Activated T-helper 1 cell treated with anti-CD3 and anti-CD28 coated beads, Interleukin-2, amount 50 U/mL, for 16 hours (primary cell): ENCODE measurements around the gene HOMER2.
"Not testable (repeated sequence)": the region's sequence is repeated elsewhere in the genome, so short reads cannot be mapped to it uniquely, and the experiment has no call there.

Source experiments
- DNase-seq, 2 donors: peaks; one replicate each; pipeline ENCODE4 v3.0.0-alpha.2; 2020; ENCODE audit warnings: low read depth in 1 of 2, low spot score in 1 of 2

The HOMER2 gene

DNA sequence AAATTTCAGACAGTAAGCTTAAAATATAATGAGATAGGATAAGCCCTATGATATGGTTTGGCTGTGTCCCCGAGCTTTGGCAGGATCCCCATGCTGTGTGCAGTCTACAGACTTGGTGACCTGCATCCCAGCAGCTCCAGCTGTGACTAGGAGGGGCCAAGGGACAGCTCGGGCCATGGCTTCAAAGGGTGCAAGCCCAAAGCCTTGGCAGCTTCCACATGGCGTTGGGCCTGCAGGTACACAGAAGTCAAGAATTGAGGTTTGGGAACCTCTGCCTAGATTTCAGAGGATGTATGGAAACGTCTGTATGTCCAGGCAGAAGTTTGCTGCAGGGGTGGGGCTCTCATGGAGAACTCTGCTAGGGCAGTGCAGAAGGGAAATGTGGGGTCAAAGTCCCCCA, 86.9 kb downstream of the HOMER2 start:
- DNase-seq, result not testable (repeated sequence)

DNA sequence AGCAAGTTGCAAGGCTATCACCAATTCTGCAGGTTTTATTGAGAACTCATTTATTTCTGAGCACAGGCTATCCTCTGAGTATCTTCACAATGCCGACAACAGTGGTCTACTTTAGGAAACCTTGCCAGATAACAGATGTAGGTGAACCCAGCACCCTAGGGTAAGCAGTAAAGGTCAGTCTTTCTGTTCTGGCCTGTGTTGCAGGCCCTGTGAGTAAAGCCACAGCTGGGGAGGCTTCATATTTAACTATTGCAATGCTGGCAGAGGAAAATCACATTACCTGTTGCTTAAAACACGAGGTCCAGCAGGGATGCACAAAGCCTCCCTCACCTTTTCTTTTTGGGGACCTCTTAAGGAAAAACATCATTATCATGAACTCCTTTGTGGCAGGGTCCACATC, 87.6 kb downstream of the HOMER2 start:
- no peak for DNase-seq

DNA sequence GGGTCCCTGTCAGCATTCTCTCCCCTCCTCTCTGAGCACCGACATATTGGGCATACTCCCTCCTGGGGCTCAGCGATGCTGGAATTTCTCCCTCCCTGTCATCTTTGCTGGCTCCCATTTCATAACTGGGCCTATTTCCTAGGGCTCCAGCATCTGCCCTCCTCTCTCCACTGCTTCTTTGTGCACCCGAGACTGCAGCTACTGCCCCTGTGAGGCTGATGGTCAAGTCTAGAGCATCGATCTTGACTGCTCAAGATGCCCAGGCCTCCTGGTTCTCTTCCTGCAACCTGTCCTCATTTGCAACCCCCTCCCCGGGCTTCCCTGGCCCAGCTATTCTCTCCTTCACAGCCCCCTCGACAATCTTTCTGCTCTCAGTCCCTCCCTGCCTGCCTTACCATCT, 89.6 kb downstream of the HOMER2 start:
- DNase-seq, result no peak

DNA sequence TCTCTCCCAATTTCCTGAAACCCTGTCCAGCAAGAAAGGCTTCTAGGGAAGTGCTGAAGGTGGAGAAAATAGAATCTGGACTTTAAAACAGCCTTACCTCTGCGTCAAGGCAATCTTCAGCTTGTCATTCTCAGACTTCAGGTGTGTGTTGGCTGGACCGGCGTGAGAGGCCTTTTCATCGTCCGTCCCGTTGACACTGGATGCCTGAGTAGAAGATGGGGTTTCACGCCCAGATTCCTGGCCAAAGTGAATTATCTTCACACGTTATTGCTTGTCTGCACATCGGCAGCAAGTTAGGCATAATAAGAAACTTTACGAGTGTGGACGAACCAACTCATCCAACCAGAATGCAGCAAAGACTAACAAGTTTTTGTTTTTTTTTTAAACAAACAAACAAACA, 93.6 kb downstream of the HOMER2 start:
- no peak for DNase-seq

DNA sequence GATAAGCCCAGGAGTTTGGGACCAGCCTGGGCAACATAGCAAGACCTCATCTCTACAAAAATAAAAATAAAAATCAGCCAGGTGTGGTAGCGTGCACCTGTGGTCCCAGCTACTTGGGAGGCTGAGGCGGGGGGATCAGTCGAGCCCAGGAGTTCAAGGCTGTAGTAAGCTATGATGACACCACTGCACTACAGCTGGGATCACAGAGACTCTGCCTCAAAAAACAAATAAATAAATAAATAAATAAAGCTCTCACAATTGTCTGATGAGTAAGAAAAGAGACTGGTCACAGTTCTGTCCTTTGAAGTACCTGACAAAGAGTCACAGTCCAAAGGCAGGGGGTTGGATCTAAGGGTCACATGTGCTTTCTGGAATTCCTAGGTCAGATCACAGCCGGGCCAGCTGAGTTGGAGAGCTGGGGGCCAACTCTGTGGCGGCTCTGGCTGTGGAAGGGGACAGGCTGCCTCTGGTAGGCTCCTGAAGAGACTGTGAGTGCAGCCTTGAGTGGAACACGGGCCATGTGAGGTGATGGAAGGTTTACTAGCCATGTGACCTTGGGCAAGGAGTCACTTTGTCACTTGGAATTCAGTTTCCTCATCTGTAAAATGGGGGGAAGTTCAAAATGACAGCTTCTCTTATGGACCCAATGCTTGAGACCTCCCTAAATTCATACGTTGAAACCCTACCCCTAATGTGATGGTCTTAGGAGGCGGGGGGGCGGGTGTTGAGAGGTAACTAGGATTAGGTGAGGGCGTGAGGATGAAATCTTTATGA, 95.9 kb downstream of the HOMER2 start:
- DNase-seq, result no peak

DNA sequence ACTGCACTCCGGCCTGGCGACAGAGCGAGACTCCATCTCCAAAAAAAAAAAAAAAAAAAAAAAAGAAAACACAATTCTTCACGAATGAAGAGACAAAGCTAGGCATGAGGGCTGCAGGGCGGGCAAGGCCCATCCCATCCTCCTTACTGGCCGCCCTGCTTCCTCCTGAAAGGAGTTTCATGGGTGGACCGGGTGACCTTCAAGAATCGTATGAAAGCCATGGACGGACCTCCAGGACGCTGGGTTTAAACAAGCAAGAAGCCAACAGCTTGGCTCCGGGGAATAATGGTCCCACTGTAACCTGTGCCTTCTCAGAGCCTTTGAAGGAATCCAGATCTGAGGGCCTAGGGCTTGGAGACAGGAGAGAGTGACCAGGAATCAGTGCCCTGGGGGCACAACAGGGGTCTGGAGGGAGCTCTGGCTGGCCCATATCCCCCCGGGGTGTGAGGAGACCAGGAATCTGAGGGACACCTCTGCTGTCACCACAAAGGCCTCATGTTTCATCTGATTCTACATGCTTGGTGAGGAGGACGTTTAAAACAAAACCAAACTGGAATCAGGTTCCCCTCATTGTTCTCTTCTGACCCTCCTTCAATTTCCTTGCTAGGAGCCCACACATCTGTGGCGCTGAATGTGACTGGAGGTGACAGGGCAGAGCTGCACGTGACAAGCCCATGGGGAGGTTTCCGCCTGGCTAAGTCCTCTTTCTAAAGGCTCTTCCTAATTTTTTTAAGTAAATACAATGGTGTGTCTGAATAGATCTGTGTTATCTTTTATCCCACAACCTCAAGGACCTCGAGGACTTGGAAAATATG, 97.0 kb downstream of the HOMER2 start:
- DNase-seq, result no peak

DNA sequence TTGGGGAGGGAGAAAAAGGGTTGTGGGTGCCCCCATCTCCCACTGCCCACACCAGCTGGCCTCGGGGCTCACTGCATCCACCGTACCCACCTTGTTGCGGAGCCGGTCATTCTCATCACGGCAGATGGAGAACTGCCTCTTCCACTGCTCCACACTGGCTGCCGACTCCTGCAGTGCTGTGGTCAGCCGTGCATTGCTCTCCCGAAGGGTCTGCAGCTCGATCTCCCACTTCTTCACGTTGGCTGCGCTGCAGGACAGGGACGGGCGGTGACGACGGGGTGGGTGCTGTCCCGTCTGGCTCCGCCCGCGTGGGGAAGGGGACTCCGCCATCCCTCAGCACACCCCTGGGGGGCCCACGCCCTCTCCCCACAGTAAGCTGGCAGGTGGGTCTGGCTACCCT, 98.0 kb downstream of the HOMER2 start:
- DNase-seq, result no peak

DNA sequence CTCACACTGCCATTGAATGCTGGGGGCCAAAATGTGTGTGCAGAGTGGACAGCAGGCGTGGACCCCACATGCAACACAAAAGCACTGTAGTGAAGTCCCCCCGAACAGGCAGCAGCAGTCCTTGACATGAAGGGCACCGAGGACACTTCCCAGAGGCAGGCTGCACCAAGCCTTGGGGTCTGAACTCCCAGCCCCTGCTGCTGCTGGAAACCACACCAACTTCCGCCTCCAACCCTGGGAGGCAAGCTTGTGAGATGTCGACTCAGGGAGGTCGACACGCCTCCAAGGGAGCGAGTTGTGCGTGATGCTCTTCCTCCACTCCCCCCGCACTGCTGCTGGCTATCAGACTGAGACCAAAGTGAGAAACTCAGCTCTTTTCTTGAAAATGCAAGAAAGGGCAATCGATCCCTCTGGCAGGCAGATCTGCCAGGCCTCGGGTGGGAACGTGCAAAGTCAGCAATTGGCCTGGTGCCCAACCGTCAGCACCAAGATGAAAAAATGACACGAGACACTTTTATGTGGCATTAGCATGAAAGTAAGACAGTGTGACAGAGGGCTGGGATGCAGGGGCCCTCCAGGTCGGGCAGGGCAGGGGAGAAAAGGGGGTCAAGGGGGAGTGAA, 99.5 kb downstream of the HOMER2 start:
- no peak for DNase-seq

DNA sequence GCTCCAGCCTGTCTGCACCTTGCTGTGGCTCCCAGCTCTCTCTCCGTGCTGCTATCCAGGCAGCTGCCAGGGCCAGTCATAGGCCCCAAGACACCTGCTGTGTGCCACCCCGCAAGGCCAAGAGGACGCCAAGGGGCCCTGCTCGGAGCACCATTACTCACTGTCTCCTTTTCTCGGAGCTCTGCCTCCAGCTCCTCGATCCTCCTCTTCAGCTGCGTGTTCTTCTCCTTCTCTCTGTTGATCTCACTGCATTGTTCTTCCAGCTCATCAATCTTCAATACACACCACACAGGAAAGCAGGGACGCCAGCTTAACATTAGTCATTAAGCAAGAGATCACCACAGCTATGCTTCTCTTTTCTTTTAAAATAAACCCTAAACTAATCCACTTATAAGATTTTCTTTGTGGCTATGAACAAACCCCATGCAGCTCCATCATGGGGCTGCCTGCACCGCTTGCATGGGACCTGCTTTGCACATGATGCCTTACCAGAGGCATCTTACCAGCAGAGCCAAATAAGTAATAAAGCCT, 100.5 kb downstream of the HOMER2 start:
- no peak for DNase-seq

DNA sequence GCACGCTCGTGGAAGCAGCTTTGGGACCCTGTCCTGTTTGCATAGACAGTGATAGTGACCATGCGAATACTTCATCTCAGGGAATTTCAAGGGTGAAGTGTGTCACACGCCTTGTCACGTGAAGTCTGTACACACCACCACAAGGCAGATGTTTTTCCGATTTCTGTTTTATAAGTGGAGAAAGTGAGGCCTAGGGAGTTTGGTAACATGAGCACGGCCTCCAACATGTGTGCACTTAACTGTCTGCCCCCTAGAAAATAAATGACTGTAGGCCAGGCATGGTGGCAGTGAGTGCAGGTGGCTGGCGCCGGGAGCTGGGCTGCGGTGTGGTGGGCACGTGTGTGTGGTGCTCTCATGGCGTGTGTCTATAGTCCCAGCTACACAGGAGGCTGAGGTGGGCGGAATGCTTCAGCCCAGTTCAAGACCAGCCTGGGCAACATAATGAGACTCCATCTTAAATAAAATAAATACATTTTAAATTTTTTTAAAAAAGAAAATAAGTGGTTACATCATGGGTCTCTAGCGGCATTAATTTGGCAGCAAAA, 101.1 kb downstream of the HOMER2 start:
- no peak for DNase-seq

DNA sequence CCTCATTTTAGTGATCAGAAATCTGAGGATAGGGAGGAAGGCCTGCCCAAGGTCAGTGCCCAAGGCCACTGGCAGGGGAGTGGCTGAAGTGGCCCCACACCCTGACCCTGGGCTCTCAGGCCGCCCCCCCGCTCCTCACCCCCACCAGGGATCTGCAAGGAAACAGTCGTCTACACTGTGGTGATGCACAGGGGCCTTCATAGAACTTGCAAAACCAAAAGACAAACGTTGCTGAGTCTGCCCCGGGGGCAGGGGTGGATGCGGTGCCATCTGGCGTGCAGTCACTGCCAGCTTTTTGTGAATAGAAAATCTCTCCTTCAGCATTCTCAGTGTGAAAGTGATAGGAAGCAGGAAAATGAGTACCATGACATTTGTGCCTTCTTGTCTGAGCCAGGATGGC, 101.8 kb downstream of the HOMER2 start:
- no peak for DNase-seq

DNA sequence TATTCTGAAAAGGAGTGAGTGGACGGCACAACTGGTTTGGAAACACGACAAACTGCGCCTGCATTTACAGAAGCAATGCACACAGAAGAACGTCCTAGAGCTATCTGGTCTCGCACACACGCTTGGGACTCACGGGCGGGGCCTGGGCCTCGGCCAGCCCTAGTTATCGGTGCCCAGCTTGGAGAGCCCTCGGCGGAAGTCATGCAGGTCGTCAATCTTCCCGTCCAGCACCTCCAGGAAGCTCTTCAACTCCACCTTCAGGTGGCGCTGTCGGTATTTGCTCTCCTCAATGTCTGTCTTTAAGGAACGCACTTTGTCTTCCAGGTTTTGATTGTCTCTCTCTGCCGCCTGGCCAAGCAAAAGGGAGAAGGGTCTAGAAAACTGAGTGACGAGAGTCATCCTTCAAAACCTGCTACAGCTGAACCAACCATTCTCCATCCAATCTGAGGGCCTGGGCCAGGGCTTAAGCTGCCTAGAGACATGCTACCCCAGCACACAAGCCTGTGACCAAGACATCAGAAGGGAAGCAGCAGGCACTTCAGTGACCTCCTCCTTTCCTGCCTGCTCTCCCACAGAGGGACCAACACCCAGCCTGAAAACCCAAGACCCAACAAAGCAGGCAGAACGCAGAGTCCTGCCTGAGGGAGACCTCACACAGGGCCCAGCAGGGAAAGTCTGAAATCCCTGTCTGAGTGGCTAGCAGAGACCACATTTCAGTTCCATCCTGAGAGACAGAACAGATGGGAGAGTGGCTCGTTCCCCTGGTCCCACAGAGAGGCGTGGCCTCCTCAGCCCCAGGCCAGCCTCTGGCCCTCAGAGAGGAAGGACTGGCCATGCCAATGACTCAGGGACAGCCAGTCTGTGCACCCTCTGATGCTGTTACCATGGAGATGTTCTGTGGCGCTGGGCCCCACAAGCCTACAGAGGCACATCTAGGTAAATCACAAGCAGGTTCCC, 102.7 kb downstream of the HOMER2 start:
- no peak for DNase-seq

DNA sequence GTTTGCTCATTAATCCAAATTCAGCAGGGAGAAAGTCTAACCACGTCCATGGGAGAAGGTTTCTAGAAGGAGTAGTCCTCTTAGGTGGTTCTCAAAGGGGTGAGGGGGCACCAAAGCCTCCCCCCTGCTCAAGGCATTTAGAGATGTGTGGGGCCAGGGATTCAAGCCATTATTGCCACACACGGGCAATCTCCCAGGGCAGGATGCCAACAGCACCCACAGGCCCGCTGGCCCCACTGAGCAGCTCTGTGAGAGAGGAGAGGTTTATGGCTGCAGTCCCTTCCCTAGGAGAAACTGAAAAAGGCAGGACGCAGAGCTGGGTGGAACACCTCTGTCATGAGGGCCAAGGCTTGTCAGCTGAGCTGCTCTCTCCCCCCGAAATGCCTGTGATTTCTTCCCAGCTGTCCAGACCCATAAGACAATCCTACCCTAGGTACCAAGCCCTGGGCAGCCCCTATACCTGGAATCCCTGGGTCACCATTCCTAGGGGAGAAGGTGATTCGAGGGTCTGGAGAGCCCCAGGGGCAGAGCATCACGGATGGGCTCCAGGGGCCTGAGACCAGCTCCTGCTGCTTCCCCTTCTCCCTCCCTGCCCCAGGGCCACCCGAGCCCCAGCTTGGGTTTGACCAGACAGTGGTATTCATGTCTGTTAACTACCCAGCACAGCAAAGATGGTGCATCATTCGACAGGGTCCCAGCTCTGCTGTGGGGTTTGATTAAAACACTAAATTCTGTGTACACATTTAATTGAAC, 104.1 kb downstream of the HOMER2 start:
- no peak for DNase-seq

DNA sequence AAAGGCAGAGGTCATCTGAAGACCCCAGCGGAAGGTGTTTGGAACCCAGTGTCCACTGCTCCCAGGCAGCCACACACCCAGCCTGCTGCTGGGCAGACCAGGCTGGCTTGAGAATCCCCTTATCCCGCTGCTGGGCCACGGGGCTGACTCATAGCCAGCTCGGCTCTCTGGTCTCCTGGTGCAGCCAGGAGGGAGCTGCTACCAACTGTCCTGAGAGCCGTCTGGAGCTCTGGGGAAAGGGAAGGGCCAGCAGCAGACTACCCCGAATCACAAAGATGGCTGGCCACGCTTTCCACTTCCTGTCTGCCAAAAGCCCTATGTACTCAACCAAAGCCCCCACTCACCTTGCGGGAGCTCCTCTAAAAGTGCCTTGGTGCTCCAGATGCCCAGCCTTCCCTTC, 104.8 kb downstream of the HOMER2 start:
- DNase-seq, result no peak

DNA sequence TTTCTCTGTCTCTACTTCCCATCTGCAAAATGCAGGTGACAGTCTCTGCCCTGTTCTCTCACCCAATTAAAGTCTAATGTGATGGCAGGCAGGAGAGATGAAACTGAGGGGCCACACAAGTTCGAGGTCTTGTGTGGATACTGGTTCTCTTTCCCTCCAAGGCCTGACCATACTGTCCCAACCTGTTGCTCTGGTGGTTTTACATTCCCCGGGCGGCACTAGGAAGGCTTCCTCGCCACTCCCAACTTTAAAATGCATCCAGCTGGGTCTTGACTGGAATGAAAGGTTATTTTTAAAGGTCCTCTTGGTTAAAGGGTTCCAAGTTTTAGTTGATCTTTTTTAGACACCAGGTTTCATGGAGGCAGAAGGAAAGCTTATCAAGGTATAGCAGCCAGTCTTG, 105.9 kb downstream of the HOMER2 start:
- no peak for DNase-seq

DNA sequence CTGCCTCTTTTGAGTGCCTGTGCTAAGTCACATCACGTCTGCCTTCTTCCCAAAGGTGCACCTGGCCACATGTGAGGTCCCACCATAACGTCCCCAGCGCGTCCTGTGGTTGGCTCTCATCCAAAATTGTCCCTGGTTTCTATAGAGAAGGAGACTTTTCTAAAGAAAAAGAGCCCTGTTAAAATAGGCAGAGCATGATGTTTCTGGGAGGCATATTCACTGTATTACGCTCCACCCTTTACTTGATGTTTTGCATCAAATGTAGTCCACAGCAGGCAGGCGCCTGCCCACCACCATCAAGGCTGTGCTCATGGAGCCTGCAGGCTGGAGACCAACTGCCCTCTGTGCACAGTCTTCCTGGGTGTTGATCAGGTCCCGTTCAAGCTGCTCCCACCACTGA, 106.8 kb downstream of the HOMER2 start:
- no peak for DNase-seq

DNA sequence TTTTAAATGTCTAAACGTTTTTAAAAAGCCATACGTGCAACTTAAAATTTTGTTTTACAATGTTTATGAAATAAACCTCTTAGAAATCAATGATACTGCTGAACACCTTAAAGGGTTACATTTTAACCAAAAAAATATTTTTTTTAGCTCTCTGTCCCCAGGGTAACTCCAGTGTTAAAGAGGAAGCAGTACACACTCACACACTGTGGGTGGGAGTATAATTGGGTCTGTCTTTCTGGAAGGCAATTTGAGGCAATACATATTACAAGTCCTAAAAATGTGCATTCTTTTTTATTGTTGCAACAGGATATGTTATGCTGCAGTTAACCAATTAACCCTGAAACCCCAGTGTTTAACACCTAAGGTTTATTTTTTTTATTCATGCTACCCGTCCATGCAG, 109.0 kb downstream of the HOMER2 start:
- no peak for DNase-seq

DNA sequence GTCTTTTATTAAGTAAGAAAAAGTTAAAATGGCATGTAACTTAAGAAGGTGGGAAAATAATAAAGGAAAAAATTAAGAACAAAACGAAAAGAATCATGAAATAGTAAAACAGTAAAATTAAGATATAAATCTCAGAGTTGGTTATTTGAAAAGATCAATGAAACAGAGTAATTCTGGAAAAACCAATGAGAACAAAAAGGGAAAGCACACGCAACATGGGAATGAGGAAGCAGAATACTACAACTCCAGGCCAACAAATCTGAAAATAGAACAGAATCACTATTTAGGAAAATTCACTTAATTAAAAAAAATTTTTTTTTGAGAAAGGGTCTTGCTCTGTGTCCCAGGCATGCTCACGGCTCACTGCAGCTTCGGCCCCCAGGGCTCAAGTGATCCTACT, 112.4 kb downstream of the HOMER2 start:
- DNase-seq, result no peak

DNA sequence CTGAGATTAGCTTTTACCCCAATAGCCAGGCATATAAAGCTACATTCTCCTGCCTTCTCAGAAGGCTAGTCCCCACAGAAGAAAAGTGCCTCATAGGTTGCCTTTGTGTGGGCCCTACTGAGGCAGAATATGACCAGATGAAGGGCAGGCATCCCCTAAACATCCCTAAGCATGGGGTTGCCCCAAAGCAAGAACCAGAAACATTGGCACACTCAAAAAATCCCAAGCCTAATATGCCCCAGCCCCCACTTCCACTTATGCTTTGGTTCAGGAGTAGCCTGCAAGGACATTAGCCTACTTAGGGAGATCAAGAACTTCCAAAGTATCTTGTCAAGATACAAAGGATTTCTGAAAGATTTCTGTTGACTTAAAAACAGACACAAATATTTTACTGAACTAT, 113.4 kb downstream of the HOMER2 start:
- DNase-seq, result no peak
